ENCODE data around the gene TGIF1.

The TGIF1 gene

GRCh38 chr18:3440341-3440740 lies 9.6 kb upstream of the TGIF1 start:
- Histone ChIP-seq H3K4me3 (ENCODE audit: low read length, poor library complexity, severe bottlenecking) (no peak overlapping the region), H3F3A (ENCODE audit: low read depth) (no peaks in the 10 kb centered on the region), H3K9ac (ENCODE audit: low read depth, low read length, poor library complexity, severe bottlenecking) (no peak overlapping the region), H2AFZ (ENCODE audit: low read length) (no peak overlapping the region), H3K9me3 (ENCODE audit: insufficient read depth, low read depth, low read length) (no peaks in the 10 kb centered on the region), H3K79me2 (ENCODE audit: insufficient read depth, low read length) (no peaks in the 10 kb centered on the region), H4K20me1 (ENCODE audit: insufficient read depth, low read length, poor library complexity, severe bottlenecking) (no peaks in the 10 kb centered on the region), H3K36me3 (ENCODE audit: insufficient read depth, low read length) (no peaks in the 10 kb centered on the region), H3K4me2 (ENCODE audit: low read depth, low read length, poor library complexity, severe bottlenecking) (no peak overlapping the region), H3K9me2 (replicated peaks; ENCODE audit: low read depth, low read length) (no peaks in the 10 kb centered on the region), H3K27me3 (ENCODE audit: insufficient read depth, low read length, poor library complexity, severe bottlenecking) (no peaks in the 10 kb centered on the region), H3K4me1 (ENCODE audit: insufficient read depth, low read length, poor library complexity, severe bottlenecking) (no peaks in the 10 kb centered on the region)
- TF ChIP-seq EZH2phosphoT487 (IDR thresholded peaks at IDR 0.05; ENCODE audit: borderline replicate concordance), result no peak
- TF ChIP-seq CTCF (conservative IDR thresholded peaks at IDR 0.05; ENCODE audit: low read length), result no peak

- Histone ChIP-seq H3K4me3 (ENCODE audit: low read length, poor library complexity, severe bottlenecking) (no peak overlapping the region), H3K9ac (ENCODE audit: low read depth, low read length, poor library complexity, severe bottlenecking) (no peak overlapping the region), H3K4me2 (ENCODE audit: low read depth, low read length, poor library complexity, severe bottlenecking) (no peak overlapping the region), H3K79me2 (ENCODE audit: insufficient read depth, low read length) (no peaks in the 10 kb centered on the region), H3K9me3 (ENCODE audit: insufficient read depth, low read depth, low read length) (no peaks in the 10 kb centered on the region), H3K9me2 (replicated peaks; ENCODE audit: low read depth, low read length) (no peaks in the 10 kb centered on the region), H3K36me3 (ENCODE audit: insufficient read depth, low read length) (no peaks in the 10 kb centered on the region), H3K27me3 (ENCODE audit: insufficient read depth, low read length, poor library complexity, severe bottlenecking) (no peaks in the 10 kb centered on the region), H4K20me1 (ENCODE audit: insufficient read depth, low read length, poor library complexity, severe bottlenecking) (no peaks in the 10 kb centered on the region), H2AFZ (ENCODE audit: low read length) (peak overlapping the region; percentile 72), H3K4me1 (ENCODE audit: insufficient read depth, low read length, poor library complexity, severe bottlenecking) (peaks cover under 1% of the 10 kb centered on the region), H3F3A (ENCODE audit: low read depth) (no peaks in the 10 kb centered on the region)
- TF ChIP-seq CTCF (conservative IDR thresholded peaks at IDR 0.05; ENCODE audit: low read length) (peak; percentile 48), EZH2phosphoT487 (IDR thresholded peaks at IDR 0.05; ENCODE audit: borderline replicate concordance) (no peak)
Observed at GRCh38 chr18:3441290-3441689, 8.7 kb upstream of the TGIF1 start.

- no peaks in the 10 kb centered on the region for H4K20me1 ChIP-seq (ENCODE audit: insufficient read depth, low read length, poor library complexity, severe bottlenecking)
- H3K27me3 ChIP-seq (ENCODE audit: insufficient read depth, low read length, poor library complexity, severe bottlenecking), result no peaks in the 10 kb centered on the region
- peaks cover 14% of the 10 kb centered on the region for H3K4me1 ChIP-seq (ENCODE audit: insufficient read depth, low read length, poor library complexity, severe bottlenecking)
- H3K4me3 ChIP-seq (ENCODE audit: low read length, poor library complexity, severe bottlenecking), result no peak overlapping the region
- no peak overlapping the region for H2AFZ ChIP-seq (ENCODE audit: low read length)
- TF ChIP-seq EZH2phosphoT487 (IDR thresholded peaks at IDR 0.05; ENCODE audit: borderline replicate concordance) (no peak), CTCF (conservative IDR thresholded peaks at IDR 0.05; ENCODE audit: low read length) (no peak)
- no peaks in the 10 kb centered on the region for H3F3A ChIP-seq (ENCODE audit: low read depth)
- no peak overlapping the region for H3K4me2 ChIP-seq (ENCODE audit: low read depth, low read length, poor library complexity, severe bottlenecking)
- H3K9me2 ChIP-seq (replicated peaks; ENCODE audit: low read depth, low read length), result no peaks in the 10 kb centered on the region
- H3K9ac ChIP-seq (ENCODE audit: low read depth, low read length, poor library complexity, severe bottlenecking), result no peak overlapping the region
- H3K9me3 ChIP-seq (ENCODE audit: insufficient read depth, low read depth, low read length), result no peaks in the 10 kb centered on the region
- H3K79me2 ChIP-seq (ENCODE audit: insufficient read depth, low read length), result no peaks in the 10 kb centered on the region
- H3K36me3 ChIP-seq (ENCODE audit: insufficient read depth, low read length), result no peaks in the 10 kb centered on the region
Observed at GRCh38 chr18:3442919-3443318, 7.1 kb upstream of the TGIF1 start.

Measured in Loucy (cell line).